Measurements from ENCODE around the gene KCP.

- no peak for TF ChIP-seq POLR2A (IDR thresholded peaks at IDR 0.05)
- no peak for TF ChIP-seq CTCF (IDR thresholded peaks at IDR 0.05)
These were observed 11.1 kb downstream of the KCP start for GRCh38 chr7:128899392-128899791.

Measured in lower leg skin (tissue), 3 donors.